ENCODE measurements around the gene RET. TPM values are rescaled to one million over a fixed set of nuclear protein-coding genes. Genes with fewer than 3 reads are reported as not detected.

RET gene
- total RNA-seq, 1 donor from 2014 or later = 1.0 TPM

DNA sequence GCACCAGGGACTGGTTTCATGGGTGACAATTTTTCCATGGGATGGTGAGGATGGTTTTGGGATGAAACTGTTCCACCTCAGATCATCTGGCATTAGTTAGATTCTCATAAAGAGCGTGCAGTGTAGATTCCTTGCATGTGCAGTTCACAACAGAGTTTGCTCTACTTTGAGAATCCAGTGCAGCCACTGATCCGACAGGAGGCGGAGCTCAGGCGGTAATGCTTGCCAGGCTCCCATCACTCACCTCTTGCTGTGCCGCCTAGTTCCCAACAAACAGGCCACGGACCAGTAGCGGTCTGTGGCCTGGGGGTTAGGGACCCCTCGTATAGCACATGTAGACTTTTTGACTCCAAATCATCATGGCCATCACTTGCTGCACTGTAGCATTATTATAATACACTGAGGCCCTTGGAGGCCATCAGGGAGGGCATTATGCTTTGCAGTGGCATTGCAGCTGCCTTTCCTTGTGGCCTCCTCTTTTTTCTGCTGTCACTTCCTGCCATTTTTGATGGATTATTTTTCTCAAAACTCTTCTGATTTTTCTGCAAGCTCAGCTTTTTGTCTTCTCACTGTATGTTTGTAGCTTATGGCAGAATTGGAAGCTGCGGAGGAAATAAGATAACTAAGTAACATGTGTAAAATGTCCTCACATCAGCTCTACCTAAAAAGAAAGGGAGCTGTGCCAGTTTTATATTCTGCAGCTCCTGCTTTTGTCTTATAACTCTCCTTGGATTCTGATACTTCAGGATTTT is 79.9 kb downstream of the RET start:
- no peak for ATAC-seq
- DNase-seq = no peak
- no peak overlapping the region for H3K4me3 ChIP-seq
- H3K9me3 ChIP-seq = no peaks in the 10 kb centered on the region
- intact Hi-C loops (cut with DNase I) = no loop called here
- no peaks in the 10 kb centered on the region for H3K27me3 ChIP-seq
- H3K27ac ChIP-seq = no peak overlapping the region
- peaks cover 7% of the 10 kb centered on the region for H3K36me3 ChIP-seq
- peaks cover 20% of the 10 kb centered on the region for H3K4me1 ChIP-seq
- TF ChIP-seq, protein P1, sequence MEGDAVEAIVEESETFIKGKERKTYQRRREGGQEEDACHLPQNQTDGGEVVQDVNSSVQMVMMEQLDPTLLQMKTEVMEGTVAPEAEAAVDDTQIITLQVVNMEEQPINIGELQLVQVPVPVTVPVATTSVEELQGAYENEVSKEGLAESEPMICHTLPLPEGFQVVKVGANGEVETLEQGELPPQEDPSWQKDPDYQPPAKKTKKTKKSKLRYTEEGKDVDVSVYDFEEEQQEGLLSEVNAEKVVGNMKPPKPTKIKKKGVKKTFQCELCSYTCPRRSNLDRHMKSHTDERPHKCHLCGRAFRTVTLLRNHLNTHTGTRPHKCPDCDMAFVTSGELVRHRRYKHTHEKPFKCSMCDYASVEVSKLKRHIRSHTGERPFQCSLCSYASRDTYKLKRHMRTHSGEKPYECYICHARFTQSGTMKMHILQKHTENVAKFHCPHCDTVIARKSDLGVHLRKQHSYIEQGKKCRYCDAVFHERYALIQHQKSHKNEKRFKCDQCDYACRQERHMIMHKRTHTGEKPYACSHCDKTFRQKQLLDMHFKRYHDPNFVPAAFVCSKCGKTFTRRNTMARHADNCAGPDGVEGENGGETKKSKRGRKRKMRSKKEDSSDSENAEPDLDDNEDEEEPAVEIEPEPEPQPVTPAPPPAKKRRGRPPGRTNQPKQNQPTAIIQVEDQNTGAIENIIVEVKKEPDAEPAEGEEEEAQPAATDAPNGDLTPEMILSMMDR (IDR thresholded peaks at IDR 0.05) = no peak

DNA sequence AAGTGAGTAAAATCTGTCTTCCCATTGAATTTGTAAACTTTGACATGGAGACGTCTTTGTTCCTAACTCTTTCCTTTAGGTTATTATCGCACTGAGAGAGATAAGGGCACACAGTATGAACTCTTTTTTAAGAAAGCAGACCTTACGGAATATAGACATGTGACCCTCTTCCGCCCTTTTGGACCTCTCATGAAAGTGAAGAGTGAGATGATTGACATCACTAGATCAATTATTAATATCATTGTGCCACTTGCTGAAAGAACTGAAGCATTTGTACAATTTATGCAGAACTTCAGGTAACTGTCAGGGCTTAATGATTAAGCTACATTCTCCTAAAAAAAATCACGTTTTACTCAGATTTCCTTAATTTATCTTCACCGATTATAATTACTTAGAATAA is 81.8 kb downstream of the RET start:
- intact Hi-C loops (cut with DNase I) = no loop called here
- peaks cover 26% of the 10 kb centered on the region for H3K36me3 ChIP-seq
- no peak for ATAC-seq
- H3K27me3 ChIP-seq = no peaks in the 10 kb centered on the region
- no peak overlapping the region for H3K4me3 ChIP-seq
- H3K4me1 ChIP-seq = peaks cover 19% of the 10 kb centered on the region
- TF ChIP-seq, protein P1 (IDR thresholded peaks at IDR 0.05) = no peak
- no peak for DNase-seq
- H3K9me3 ChIP-seq = no peaks in the 10 kb centered on the region
- no peak overlapping the region for H3K27ac ChIP-seq

DNA sequence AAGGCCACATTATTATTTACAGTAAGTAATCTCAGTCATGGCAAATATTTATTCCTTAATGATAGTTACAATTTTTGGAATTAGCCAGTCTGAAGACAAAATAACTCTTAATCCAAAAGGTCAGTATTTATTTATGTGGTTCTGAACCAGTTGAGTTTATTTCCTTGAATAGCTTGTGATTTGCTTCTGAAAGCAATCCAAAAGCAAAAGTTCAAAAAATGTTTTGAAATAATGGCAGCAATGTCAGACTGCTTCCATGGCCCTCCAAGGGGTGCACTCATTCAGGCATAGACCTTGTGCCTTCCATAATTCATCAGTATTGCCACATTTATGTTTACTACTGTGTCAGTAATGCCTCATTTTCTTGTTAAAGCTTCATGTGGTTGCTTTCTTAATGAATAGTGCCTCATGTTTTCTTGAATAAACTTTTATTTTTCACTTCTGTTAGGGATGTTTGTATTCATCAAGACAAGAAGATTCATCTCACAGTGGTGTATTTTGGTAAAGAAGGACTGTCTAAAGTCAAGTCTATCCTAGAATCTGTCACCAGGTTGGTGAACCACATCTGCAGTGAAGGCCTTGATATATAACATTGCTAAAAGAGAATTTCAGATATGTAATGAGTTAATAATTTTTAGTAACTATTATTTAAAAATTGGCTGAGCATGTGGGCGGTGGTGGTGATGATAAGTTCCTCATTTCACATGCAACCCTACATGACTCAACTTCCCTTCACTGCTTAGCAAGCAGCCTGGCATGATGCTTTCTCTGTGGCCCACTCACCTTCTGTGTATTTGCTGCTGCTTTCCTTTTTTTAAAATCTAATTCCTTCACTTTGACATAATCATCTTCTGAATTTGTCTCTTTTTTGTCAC is 83.4 kb downstream of the RET start:
- intact Hi-C loops (cut with DNase I) = no loop called here
- Histone ChIP-seq H3K27ac (peak overlapping the region; percentile 2), H3K36me3 (peaks cover 33% of the 10 kb centered on the region), H3K27me3 (no peaks in the 10 kb centered on the region), H3K4me3 (no peak overlapping the region), H3K4me1 (peaks cover 19% of the 10 kb centered on the region), H3K9me3 (no peaks in the 10 kb centered on the region)
- ATAC-seq (peak; percentile 87), DNase-seq (no peak)
- TF ChIP-seq, protein P1 (IDR thresholded peaks at IDR 0.05) = no peak

DNA sequence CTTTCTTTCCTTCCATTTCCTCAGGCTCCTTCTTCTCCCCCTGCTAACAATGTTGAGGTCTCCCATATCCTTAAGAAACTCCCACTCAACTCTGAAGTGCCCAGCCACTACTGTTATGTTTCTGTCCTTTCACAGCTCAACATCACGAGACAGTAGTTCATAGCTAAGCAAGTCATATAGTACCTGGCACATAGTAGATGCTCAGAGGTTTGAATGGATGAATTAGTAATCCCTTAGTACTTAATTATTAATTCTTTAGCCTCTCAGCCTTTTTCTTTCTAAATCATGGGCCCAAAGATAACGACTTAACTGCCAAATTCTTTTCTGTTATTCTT is 84.0 kb downstream of the RET start:
- Histone ChIP-seq H3K4me1 (peaks cover 19% of the 10 kb centered on the region), H3K9me3 (no peaks in the 10 kb centered on the region), H3K4me3 (no peak overlapping the region), H3K27me3 (no peaks in the 10 kb centered on the region), H3K27ac (peak overlapping the region; percentile 2), H3K36me3 (peaks cover 33% of the 10 kb centered on the region)
- TF ChIP-seq, protein P1 (IDR thresholded peaks at IDR 0.05) = no peak
- no peak for DNase-seq
- intact Hi-C loops (cut with DNase I) = no loop called here
- ATAC-seq = peak; percentile 60

DNA sequence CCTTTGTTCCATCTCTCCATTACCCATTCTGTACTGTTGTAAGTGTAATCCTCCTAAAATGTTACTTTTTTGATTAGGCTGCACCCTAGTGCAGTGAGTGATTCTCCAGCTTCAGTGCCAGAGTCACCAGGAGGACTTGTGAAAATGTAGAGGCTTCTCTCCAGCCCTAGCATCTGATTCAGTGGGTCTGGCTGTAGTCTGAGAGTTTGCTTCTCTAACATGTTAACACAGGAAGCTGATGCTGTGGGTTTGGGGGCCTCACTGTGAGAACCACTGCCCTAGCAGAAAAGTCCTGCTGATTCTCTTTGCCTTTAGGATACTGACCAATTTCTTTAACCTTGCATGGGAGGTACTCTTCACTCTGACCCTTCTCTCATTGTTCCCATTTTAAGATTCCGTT is 85.7 kb downstream of the RET start:
- H3K36me3 ChIP-seq = peaks cover 33% of the 10 kb centered on the region
- peaks cover 23% of the 10 kb centered on the region for H3K4me1 ChIP-seq
- no peak overlapping the region for H3K27ac ChIP-seq
- ATAC-seq = no peak
- TF ChIP-seq, protein P1 (IDR thresholded peaks at IDR 0.05) = no peak
- DNase-seq = no peak
- intact Hi-C loops (cut with DNase I) = no loop called here
- no peaks in the 10 kb centered on the region for H3K27me3 ChIP-seq
- no peaks in the 10 kb centered on the region for H3K9me3 ChIP-seq
- H3K4me3 ChIP-seq = no peak overlapping the region

All from upper lobe of right lung (tissue), 1 donor.